ENCODE results near the gene PABPC3. TPM values are rescaled to one million over a fixed set of nuclear protein-coding genes. Genes with fewer than 3 reads are reported as not detected.

The PABPC3 gene
- total RNA-seq, 1 donor, result under 0.01 TPM

DNA sequence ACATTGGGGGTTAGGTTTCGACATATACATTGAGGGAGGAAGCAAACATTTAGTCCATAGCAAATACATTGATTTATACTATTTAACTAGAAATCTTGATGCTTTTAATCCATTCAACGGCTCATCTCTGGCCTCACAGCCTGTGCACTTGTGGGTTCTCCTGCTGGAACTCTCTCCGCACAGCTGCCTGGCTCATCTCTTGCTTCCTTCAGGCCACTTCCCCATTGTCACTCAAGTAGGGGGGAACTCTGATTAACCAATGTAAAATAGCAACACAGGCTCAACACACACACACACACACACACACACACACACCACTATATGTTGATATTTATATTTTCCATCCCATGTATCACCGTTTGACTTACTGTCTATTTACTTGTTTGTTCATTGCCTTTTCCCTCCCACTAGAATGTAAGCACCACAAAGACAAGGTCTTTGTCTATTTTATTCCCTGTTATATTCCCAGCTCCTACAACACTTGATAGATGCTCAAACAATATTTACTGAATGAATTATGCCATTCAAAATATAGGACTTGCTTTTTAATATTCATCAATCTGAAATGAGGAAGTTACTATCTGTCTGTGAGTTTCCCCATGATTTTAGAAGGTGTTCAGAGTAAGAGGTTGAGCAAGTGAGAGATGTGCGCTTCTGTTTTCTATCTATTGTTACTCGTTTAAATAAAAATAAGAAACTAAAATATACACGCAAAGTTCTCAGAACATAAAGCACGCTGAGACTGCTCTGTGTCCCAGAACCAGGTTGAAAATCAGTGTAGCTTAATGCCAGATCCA is 29.8 kb upstream of the PABPC3 start:
- Histone ChIP-seq H3K4me2 (ENCODE audit: insufficient read depth, low read length) (no peak overlapping the region), H2AFZ (ENCODE audit: low read length) (no peak overlapping the region), H3K9me3 (ENCODE audit: low read depth, low read length) (no peaks in the 10 kb centered on the region), H3K36me3 (ENCODE audit: insufficient read depth, low read length) (no peaks in the 10 kb centered on the region), H3K4me3 (ENCODE audit: insufficient read depth, low read length) (no peak overlapping the region), H3K27me3 (ENCODE audit: insufficient read depth, low read length) (no peaks in the 10 kb centered on the region), H3K27ac (ENCODE audit: low read depth, low read length) (no peak overlapping the region), H4K20me1 (ENCODE audit: insufficient read depth, low read length) (no peaks in the 10 kb centered on the region), H3K79me2 (ENCODE audit: insufficient read depth, low read length) (no peaks in the 10 kb centered on the region), H3K4me1 (ENCODE audit: insufficient read depth, low read length) (no peaks in the 10 kb centered on the region)
- TF ChIP-seq, protein P1, sequence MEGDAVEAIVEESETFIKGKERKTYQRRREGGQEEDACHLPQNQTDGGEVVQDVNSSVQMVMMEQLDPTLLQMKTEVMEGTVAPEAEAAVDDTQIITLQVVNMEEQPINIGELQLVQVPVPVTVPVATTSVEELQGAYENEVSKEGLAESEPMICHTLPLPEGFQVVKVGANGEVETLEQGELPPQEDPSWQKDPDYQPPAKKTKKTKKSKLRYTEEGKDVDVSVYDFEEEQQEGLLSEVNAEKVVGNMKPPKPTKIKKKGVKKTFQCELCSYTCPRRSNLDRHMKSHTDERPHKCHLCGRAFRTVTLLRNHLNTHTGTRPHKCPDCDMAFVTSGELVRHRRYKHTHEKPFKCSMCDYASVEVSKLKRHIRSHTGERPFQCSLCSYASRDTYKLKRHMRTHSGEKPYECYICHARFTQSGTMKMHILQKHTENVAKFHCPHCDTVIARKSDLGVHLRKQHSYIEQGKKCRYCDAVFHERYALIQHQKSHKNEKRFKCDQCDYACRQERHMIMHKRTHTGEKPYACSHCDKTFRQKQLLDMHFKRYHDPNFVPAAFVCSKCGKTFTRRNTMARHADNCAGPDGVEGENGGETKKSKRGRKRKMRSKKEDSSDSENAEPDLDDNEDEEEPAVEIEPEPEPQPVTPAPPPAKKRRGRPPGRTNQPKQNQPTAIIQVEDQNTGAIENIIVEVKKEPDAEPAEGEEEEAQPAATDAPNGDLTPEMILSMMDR (IDR thresholded peaks at IDR 0.05; ENCODE audit: extremely low read depth, low read depth, low read length), result no peak
- DNase-seq (ENCODE audit: insufficient read length, low spot score, missing footprints), result no peak

GRCh38 chr13:25067064-25067463 is 28.9 kb upstream of the PABPC3 start:
- H3K4me1 ChIP-seq (ENCODE audit: insufficient read depth, low read length), result no peaks in the 10 kb centered on the region

GRCh38 chr13:25068810-25069209 is 27.1 kb upstream of the PABPC3 start:
- TF ChIP-seq, protein P1 (IDR thresholded peaks at IDR 0.05; ENCODE audit: extremely low read depth, low read depth, low read length), result no peak
- H3K36me3 ChIP-seq (ENCODE audit: insufficient read depth, low read length), result no peaks in the 10 kb centered on the region
- DNase-seq (ENCODE audit: insufficient read length, low spot score, missing footprints), result no peak

More at GRCh38 chr13:25067064-25067463, 28.9 kb upstream of the PABPC3 start:
- Histone ChIP-seq H3K4me3 (ENCODE audit: insufficient read depth, low read length) (no peak overlapping the region), H3K79me2 (ENCODE audit: insufficient read depth, low read length) (no peaks in the 10 kb centered on the region), H2AFZ (ENCODE audit: low read length) (no peak overlapping the region), H4K20me1 (ENCODE audit: insufficient read depth, low read length) (no peaks in the 10 kb centered on the region), H3K9me3 (ENCODE audit: low read depth, low read length) (no peaks in the 10 kb centered on the region), H3K27ac (ENCODE audit: low read depth, low read length) (no peak overlapping the region), H3K27me3 (ENCODE audit: insufficient read depth, low read length) (no peaks in the 10 kb centered on the region), H3K4me2 (ENCODE audit: insufficient read depth, low read length) (no peak overlapping the region), H3K36me3 (ENCODE audit: insufficient read depth, low read length) (no peaks in the 10 kb centered on the region)
- DNase-seq (ENCODE audit: insufficient read length, low spot score, missing footprints), result no peak
- TF ChIP-seq, protein P1 (IDR thresholded peaks at IDR 0.05; ENCODE audit: extremely low read depth, low read depth, low read length), result no peak

DNA sequence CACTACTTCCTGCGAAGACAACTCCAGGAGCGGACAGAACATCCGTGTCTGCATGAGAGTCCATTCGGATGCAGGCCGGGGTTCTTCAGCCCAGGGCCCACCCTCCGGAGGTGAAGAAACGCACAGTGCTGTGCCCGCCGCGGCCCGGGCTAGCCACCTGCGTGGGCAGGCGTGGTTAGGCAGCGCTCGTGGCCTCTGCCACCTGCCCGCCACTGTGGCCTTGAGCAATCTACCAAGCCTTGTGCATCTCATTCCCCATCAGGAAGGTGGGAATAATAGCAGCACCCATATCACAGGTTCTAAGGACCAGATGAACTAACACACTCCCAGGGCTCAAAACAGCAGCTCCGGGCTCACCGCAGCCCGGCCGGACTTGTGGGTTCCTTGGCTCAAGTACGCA is 26.7 kb upstream of the PABPC3 start:
- TF ChIP-seq, protein P1 (IDR thresholded peaks at IDR 0.05; ENCODE audit: extremely low read depth, low read depth, low read length), result no peak
- no peaks in the 10 kb centered on the region for H4K20me1 ChIP-seq (ENCODE audit: insufficient read depth, low read length)
- H3K4me3 ChIP-seq (ENCODE audit: insufficient read depth, low read length), result no peak overlapping the region

More at GRCh38 chr13:25068810-25069209, 27.1 kb upstream of the PABPC3 start:
- no peak overlapping the region for H3K4me2 ChIP-seq (ENCODE audit: insufficient read depth, low read length)
- H3K9me3 ChIP-seq (ENCODE audit: low read depth, low read length), result no peaks in the 10 kb centered on the region
- no peak overlapping the region for H2AFZ ChIP-seq (ENCODE audit: low read length)
- H3K4me1 ChIP-seq (ENCODE audit: insufficient read depth, low read length), result no peaks in the 10 kb centered on the region
- H3K27ac ChIP-seq (ENCODE audit: low read depth, low read length), result no peak overlapping the region
- no peaks in the 10 kb centered on the region for H3K27me3 ChIP-seq (ENCODE audit: insufficient read depth, low read length)
- H3K4me3 ChIP-seq (ENCODE audit: insufficient read depth, low read length), result no peak overlapping the region
- no peaks in the 10 kb centered on the region for H4K20me1 ChIP-seq (ENCODE audit: insufficient read depth, low read length)
- H3K79me2 ChIP-seq (ENCODE audit: insufficient read depth, low read length), result no peaks in the 10 kb centered on the region

More for the DNA sequence above, 26.7 kb upstream of the PABPC3 start:
- DNase-seq (ENCODE audit: insufficient read length, low spot score, missing footprints), result no peak
- H3K79me2 ChIP-seq (ENCODE audit: insufficient read depth, low read length), result no peaks in the 10 kb centered on the region
- no peak overlapping the region for H3K27ac ChIP-seq (ENCODE audit: low read depth, low read length)
- H3K4me2 ChIP-seq (ENCODE audit: insufficient read depth, low read length), result no peak overlapping the region
- H3K27me3 ChIP-seq (ENCODE audit: insufficient read depth, low read length), result no peaks in the 10 kb centered on the region
- no peak overlapping the region for H2AFZ ChIP-seq (ENCODE audit: low read length)
- no peaks in the 10 kb centered on the region for H3K36me3 ChIP-seq (ENCODE audit: insufficient read depth, low read length)
- H3K4me1 ChIP-seq (ENCODE audit: insufficient read depth, low read length), result no peaks in the 10 kb centered on the region
- H3K9me3 ChIP-seq (ENCODE audit: low read depth, low read length), result no peaks in the 10 kb centered on the region
